IMR-90 (cell line): Measurements from ENCODE around the gene STAM. TPM values are rescaled to one million over a fixed set of nuclear protein-coding genes. Genes with fewer than 3 reads are reported as not detected.

Experiments used
- ATAC-seq: fragments of 200-7000 bp; cut with Tn5 transposase; 2 replicates; pipeline ENCODE4 v1.9.1; 2020; ENCODE audit warnings: low read depth, mild to moderate bottlenecking, moderate library complexity
- BruUV-seq: library from RNA; stranded (reverse); fragments of 400-500 nt; replicated peaks from 2 replicates; lab custom pipeline; 2021; lab: Mats Ljungman, UMichigan
- CTCF ChIA-PET: fragments of 300-600 bp; formaldehyde crosslinking; extraction: SDS; loops from one replicate; lab custom pipeline; 2021; ENCODE audit warnings: antibody characterized with exemption; lab: Yijun Ruan, JAX
- POLR2A ChIA-PET: fragments of 300-600 bp; sonication (Branson Sonifier 250); formaldehyde crosslinking; loops from one replicate; lab custom pipeline; 2022; ENCODE audit warnings: antibody characterized with exemption; ENCODE audit not compliant: unreplicated experiment; lab: Charles Lee
- DNase-seq: peaks from one replicate; pipeline ENCODE4 v3.0.0; 2013
- H2AFZ ChIP-seq: replicated peaks from 2 replicates; pipeline ENCODE3; 2013; ENCODE audit warnings: low read length, mild to moderate bottlenecking; ENCODE audit not compliant: poor library complexity
- H2AK5ac ChIP-seq: 2 replicates; pipeline ENCODE4 v1.6.1; 2013; ENCODE audit warnings: low read depth, low read length, inconsistent platforms
- H2AK9ac ChIP-seq: replicated peaks from 2 replicates; pipeline ENCODE3; 2013; ENCODE audit warnings: mild to moderate bottlenecking, low read depth, low read length, moderate library complexity; ENCODE audit not compliant: poor library complexity
- H2BK120ac ChIP-seq: 2 replicates; pipeline ENCODE4 v1.6.1; 2013; ENCODE audit warnings: low read depth, low read length, inconsistent platforms
- H2BK15ac ChIP-seq: 3 replicates; pipeline ENCODE4 v1.6.1; 2013; ENCODE audit warnings: low read depth, low read length, inconsistent platforms
- H2BK20ac ChIP-seq: 2 replicates; pipeline ENCODE4 v1.6.1; 2013; ENCODE audit warnings: low read depth, mild to moderate bottlenecking, inconsistent platforms, low read length, moderate library complexity
- H2BK5ac ChIP-seq: 2 replicates; pipeline ENCODE4 v1.6.1; 2013; ENCODE audit warnings: mild to moderate bottlenecking, low read depth, low read length, inconsistent platforms; ENCODE audit not compliant: poor library complexity, severe bottlenecking
- H3K14ac ChIP-seq: replicated peaks from 2 replicates; pipeline ENCODE4 v1.6.1; 2013; ENCODE audit warnings: low read depth, low read length, inconsistent platforms
- H3K18ac ChIP-seq: 2 replicates; pipeline ENCODE4 v1.6.1; 2013; ENCODE audit warnings: low read depth, low read length, control low read depth
- H3K23ac ChIP-seq: 2 replicates; pipeline ENCODE4 v1.6.1; 2013; ENCODE audit warnings: low read depth, low read length, inconsistent platforms
- H3K27ac ChIP-seq: 2 replicates; pipeline ENCODE4 v1.5.1; 2013; ENCODE audit warnings: mild to moderate bottlenecking, control low read depth, low read length; ENCODE audit not compliant: insufficient read depth
- H3K27me3 ChIP-seq: 2 replicates; pipeline ENCODE4 v1.6.1; 2013; ENCODE audit warnings: low read length; ENCODE audit not compliant: control insufficient read depth, insufficient read depth
- H3K36me3 ChIP-seq: 2 replicates; pipeline ENCODE4 v1.6.1; 2013; ENCODE audit warnings: low read length, mixed read lengths; ENCODE audit not compliant: control insufficient read depth, insufficient read depth
- H3K4ac ChIP-seq: 2 replicates; pipeline ENCODE4 v1.6.1; 2013; ENCODE audit warnings: low read depth, low read length, inconsistent platforms
- H3K4me1 ChIP-seq: 2 replicates; pipeline ENCODE4 v1.6.1; 2013; ENCODE audit warnings: low read length, mixed read lengths; ENCODE audit not compliant: control insufficient read depth, insufficient read depth
- H3K4me2 ChIP-seq: 2 replicates; pipeline ENCODE4 v1.6.1; 2013; ENCODE audit warnings: low read depth, mild to moderate bottlenecking, control low read depth, low read length, moderate library complexity
- H3K4me3 ChIP-seq: 2 replicates; pipeline ENCODE4 v1.5.1; 2013; ENCODE audit warnings: low read depth, mild to moderate bottlenecking, control low read depth, low read length, moderate library complexity; ENCODE audit not compliant: insufficient read depth
- H3K56ac ChIP-seq: 2 replicates; pipeline ENCODE4 v1.6.1; 2013; ENCODE audit warnings: low read length, inconsistent platforms; ENCODE audit not compliant: insufficient read depth; ENCODE audit errors: extremely low read depth
- H3K79me1 ChIP-seq, 2 experiments: 2 replicates each; pipeline ENCODE4 v1.6.1; 2013; ENCODE audit warnings: low read length in 2 of 2, inconsistent platforms in 1 of 2, low read depth in 1 of 2
- H3K9ac ChIP-seq: 2 replicates; pipeline ENCODE4 v1.6.1; 2013; ENCODE audit warnings: low read depth, low read length, control low read depth
- H3K9me1 ChIP-seq: 2 replicates; pipeline ENCODE4 v1.6.1; 2013; ENCODE audit warnings: low read length, inconsistent platforms; ENCODE audit not compliant: insufficient read depth
- H3K9me3 ChIP-seq: 2 replicates; pipeline ENCODE4 v1.6.1; 2013; ENCODE audit warnings: low read length; ENCODE audit not compliant: control insufficient read depth, insufficient read depth
- H4K20me1 ChIP-seq: 2 replicates; pipeline ENCODE4 v1.6.1; 2013; ENCODE audit warnings: low read length, inconsistent platforms; ENCODE audit not compliant: insufficient read depth
- H4K5ac ChIP-seq: 2 replicates; pipeline ENCODE4 v1.6.1; 2013; ENCODE audit warnings: mild to moderate bottlenecking, low read depth, low read length, control low read depth
- H4K8ac ChIP-seq, 2 experiments: 2 replicates each; pipeline ENCODE4 v1.6.1; 2013; ENCODE audit warnings: low read depth in 2 of 2, low read length in 2 of 2, control low read depth in 1 of 2, inconsistent platforms in 1 of 2
- H4K91ac ChIP-seq: 2 replicates; pipeline ENCODE4 v1.6.1; 2013; ENCODE audit warnings: low read depth, low read length, inconsistent platforms; ENCODE audit not compliant: insufficient read depth
- NFE2L2 ChIP-seq: fragments of 150-350 bp; IDR thresholded peaks from 2 replicates; pipeline ENCODE4 v1.6.1; 2016; ENCODE audit warnings: low read depth, mild to moderate bottlenecking, low read length
- WGBS, 2 experiments: methylation state at CpG; one replicate each; pipeline versions ENCODE4 v1.1.5 to v1.1.7; 2013; ENCODE audit warnings: missing lambda C conversion rate in 2 of 2; ENCODE audit not compliant: insufficient read length in 1 of 2; ENCODE audit errors: extremely low coverage in 2 of 2; 5-methylcytosine and 5-hydroxymethylcytosine counted together
- dilution Hi-C: fragments of 300-500 bp; cut with HindIII; formaldehyde crosslinking; loops from one replicate; pipeline ENCODE4 v1.14.3; 2018; ENCODE audit warnings: low sequenced_read_pairs; ENCODE audit not compliant: unreplicated experiment
- in situ Hi-C: fragments of 300-500 bp; cut with MboI; formaldehyde crosslinking; loops from 3 replicates; pipeline ENCODE4 v1.14.3; 2019; ENCODE audit warnings: low sequenced_read_pairs, inconsistent platforms, mixed read lengths
- intact Hi-C: fragments of 100-400 bp; cut with micrococcal nuclease; formaldehyde crosslinking; loops from 2 replicates; pipeline ENCODE4 v1.10.0; 2022
- polyA plus RNA-seq, 3 experiments: library from polyadenylated mRNA; depleted of rRNA; stranded (reverse); fragments of >200 nt; gene quantifications; 2 replicates each; pipeline ENCODE4 v1.2.3, GENCODE V29; 2012; ENCODE audit warnings: low replicate concordance in 1 of 3
- total RNA-seq: library from RNA; depleted of rRNA; stranded (reverse); fragments of >200 nt; gene quantifications from 2 replicates; pipeline ENCODE4 v1.2.3, GENCODE V29; 2012
- TF ChIP-seq, protein P1 (sequence below): fragments of 150-350 bp; IDR thresholded peaks from 2 replicates; pipeline ENCODE4 v1.6.1; 2017; ENCODE audit warnings: mild to moderate bottlenecking, antibody characterized with exemption, low read length, low read depth

The STAM gene
- total and polyA plus RNA-seq, 2 of the 4 experiments (the other 2 are of a cell fraction) = 22.9 to 23.3 TPM

DNA sequence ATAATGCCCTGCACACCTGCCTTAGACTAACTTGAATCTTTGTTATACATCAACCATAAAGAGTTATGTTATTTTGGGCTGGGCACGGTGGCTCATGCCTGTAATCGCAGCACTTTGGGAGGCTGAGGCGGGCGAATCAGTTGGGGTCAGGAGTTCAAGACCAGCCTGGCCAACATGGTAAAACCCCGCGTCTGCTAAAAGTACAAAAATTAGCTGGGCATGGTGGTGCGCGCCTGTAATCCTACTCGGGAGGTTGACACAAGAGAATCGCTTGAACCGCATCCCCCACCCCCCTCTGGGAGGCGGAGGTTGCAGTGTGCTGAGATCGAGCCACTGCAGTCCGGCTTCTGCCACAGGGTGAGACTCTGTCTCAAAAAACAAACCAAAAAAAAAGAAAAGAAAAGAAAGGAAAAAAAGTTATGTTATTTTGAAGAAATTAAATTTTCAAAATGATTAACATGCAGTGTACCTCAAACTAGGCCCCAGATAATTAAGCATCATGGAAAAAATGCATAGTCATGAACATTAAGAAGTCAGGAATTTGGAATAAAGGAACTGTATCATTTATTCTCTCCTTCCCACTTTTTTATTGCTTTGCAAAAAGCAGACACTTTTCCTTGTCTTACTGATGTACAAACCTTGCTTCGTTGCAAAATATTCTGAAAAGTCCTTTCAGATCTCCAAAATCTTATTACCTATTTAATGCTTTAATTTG, 43.3 kb downstream of the STAM start:
- no TSS peak for BruUV-seq
- H3K56ac ChIP-seq = no peak overlapping the region
- peaks cover 6% of the 10 kb centered on the region for H3K36me3 ChIP-seq
- ChIA-PET POLR2A (no interaction called here), CTCF (no interaction called here)
- H3K23ac ChIP-seq = no peak overlapping the region
- no peak overlapping the region for H2BK5ac ChIP-seq
- intact Hi-C loops (no loop called here), in situ Hi-C loops (no loop called here), dilution Hi-C loops (no loop called here)
- H3K18ac ChIP-seq = no peak overlapping the region
- TF ChIP-seq NFE2L2 = peak; percentile 46; the same call in 1 of the 2 replicates
- TF ChIP-seq, protein P1, sequence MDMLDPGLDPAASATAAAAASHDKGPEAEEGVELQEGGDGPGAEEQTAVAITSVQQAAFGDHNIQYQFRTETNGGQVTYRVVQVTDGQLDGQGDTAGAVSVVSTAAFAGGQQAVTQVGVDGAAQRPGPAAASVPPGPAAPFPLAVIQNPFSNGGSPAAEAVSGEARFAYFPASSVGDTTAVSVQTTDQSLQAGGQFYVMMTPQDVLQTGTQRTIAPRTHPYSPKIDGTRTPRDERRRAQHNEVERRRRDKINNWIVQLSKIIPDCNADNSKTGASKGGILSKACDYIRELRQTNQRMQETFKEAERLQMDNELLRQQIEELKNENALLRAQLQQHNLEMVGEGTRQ = no peak
- no peak overlapping the region for H4K5ac ChIP-seq
- H4K20me1 ChIP-seq = no peaks in the 10 kb centered on the region; the same call in 1 of the 2 replicates
- H3K9me1 ChIP-seq = peaks cover 9% of the 10 kb centered on the region
- no peak overlapping the region for H2BK15ac ChIP-seq
- DNase-seq (no peak), ATAC-seq (no peak)
- no peak overlapping the region for H2BK20ac ChIP-seq
- no peak overlapping the region for H2AFZ ChIP-seq
- no peak overlapping the region for H3K4me3 ChIP-seq
- peaks cover 30 to 49% of the 10 kb centered on the region in 2 experiments for H3K79me1 ChIP-seq
- no peak overlapping the region; the same call in 1 of the 2 replicates for H4K91ac ChIP-seq
- no peak overlapping the region for H2BK120ac ChIP-seq
- H3K4me2 ChIP-seq = no peak overlapping the region
- H2AK9ac ChIP-seq = no peak overlapping the region
- no peak overlapping the region for H2AK5ac ChIP-seq
- H3K4me1 ChIP-seq = no peaks in the 10 kb centered on the region; the same call in 1 of the 2 replicates
- H3K9me3 ChIP-seq = no peaks in the 10 kb centered on the region
- no peaks in the 10 kb centered on the region for H3K27me3 ChIP-seq
- H3K27ac ChIP-seq = no peak overlapping the region
- no peak overlapping the region for H3K9ac ChIP-seq
- H3K14ac ChIP-seq = no peak overlapping the region
- no CpG with 5 or more reads among the region's 15 CpGs for WGBS, 2 experiments
- H3K4ac ChIP-seq = no peak overlapping the region
- H4K8ac ChIP-seq = no peak overlapping the region
